ENCODE data around the gene TMEM234. TPM values are rescaled to one million over a fixed set of nuclear protein-coding genes. Genes with fewer than 3 reads are reported as not detected.

TMEM234 gene
- total and polyA plus RNA-seq, 2 of the 13 experiments (the other 11 are each of a cell fraction or from before 2014, with no cell fraction given), result 6.1 to 9.0 TPM

- TF ChIP-seq, protein P1, sequence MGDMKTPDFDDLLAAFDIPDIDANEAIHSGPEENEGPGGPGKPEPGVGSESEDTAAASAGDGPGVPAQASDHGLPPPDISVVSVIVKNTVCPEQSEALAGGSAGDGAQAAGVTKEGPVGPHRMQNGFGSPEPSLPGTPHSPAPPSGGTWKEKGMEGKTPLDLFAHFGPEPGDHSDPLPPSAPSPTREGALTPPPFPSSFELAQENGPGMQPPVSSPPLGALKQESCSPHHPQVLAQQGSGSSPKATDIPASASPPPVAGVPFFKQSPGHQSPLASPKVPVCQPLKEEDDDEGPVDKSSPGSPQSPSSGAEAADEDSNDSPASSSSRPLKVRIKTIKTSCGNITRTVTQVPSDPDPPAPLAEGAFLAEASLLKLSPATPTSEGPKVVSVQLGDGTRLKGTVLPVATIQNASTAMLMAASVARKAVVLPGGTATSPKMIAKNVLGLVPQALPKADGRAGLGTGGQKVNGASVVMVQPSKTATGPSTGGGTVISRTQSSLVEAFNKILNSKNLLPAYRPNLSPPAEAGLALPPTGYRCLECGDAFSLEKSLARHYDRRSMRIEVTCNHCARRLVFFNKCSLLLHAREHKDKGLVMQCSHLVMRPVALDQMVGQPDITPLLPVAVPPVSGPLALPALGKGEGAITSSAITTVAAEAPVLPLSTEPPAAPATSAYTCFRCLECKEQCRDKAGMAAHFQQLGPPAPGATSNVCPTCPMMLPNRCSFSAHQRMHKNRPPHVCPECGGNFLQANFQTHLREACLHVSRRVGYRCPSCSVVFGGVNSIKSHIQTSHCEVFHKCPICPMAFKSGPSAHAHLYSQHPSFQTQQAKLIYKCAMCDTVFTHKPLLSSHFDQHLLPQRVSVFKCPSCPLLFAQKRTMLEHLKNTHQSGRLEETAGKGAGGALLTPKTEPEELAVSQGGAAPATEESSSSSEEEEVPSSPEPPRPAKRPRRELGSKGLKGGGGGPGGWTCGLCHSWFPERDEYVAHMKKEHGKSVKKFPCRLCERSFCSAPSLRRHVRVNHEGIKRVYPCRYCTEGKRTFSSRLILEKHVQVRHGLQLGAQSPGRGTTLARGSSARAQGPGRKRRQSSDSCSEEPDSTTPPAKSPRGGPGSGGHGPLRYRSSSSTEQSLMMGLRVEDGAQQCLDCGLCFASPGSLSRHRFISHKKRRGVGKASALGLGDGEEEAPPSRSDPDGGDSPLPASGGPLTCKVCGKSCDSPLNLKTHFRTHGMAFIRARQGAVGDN (CRISPR knock-in tag; IDR thresholded peaks at IDR 0.05), result peak; percentile 35; the same call in 1 of the 2 replicates
- TF ChIP-seq, protein P2, sequence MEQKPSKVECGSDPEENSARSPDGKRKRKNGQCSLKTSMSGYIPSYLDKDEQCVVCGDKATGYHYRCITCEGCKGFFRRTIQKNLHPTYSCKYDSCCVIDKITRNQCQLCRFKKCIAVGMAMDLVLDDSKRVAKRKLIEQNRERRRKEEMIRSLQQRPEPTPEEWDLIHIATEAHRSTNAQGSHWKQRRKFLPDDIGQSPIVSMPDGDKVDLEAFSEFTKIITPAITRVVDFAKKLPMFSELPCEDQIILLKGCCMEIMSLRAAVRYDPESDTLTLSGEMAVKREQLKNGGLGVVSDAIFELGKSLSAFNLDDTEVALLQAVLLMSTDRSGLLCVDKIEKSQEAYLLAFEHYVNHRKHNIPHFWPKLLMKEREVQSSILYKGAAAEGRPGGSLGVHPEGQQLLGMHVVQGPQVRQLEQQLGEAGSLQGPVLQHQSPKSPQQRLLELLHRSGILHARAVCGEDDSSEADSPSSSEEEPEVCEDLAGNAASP (CRISPR knock-in tag; IDR thresholded peaks at IDR 0.05; ENCODE audit: borderline replicate concordance), result peak; percentile 43; the same call in 1 of the 2 replicates
- TF ChIP-seq ELK4 (CRISPR knock-in tag; IDR thresholded peaks at IDR 0.05; ENCODE audit: borderline replicate concordance) (no peak), AHR (CRISPR knock-in tag; IDR thresholded peaks at IDR 0.05) (no peak), SAP130 (CRISPR knock-in tag; IDR thresholded peaks at IDR 0.05; ENCODE audit: low read depth) (0 out of 2 replicates have a peak, but pooled peaks have one; percentile 21), ZNF562 (CRISPR knock-in tag; IDR thresholded peaks at IDR 0.05; ENCODE audit: borderline replicate concordance) (no peak), ZNF652 (CRISPR knock-in tag; IDR thresholded peaks at IDR 0.05; ENCODE audit: borderline replicate concordance, low read depth) (no peak), MYNN (CRISPR knock-in tag; IDR thresholded peaks at IDR 0.05; ENCODE audit: low read depth) (no peak), HDAC6 (IDR thresholded peaks at IDR 0.05; ENCODE audit: low read depth, low read length) (no peak)
- TF ChIP-seq, protein P3, sequence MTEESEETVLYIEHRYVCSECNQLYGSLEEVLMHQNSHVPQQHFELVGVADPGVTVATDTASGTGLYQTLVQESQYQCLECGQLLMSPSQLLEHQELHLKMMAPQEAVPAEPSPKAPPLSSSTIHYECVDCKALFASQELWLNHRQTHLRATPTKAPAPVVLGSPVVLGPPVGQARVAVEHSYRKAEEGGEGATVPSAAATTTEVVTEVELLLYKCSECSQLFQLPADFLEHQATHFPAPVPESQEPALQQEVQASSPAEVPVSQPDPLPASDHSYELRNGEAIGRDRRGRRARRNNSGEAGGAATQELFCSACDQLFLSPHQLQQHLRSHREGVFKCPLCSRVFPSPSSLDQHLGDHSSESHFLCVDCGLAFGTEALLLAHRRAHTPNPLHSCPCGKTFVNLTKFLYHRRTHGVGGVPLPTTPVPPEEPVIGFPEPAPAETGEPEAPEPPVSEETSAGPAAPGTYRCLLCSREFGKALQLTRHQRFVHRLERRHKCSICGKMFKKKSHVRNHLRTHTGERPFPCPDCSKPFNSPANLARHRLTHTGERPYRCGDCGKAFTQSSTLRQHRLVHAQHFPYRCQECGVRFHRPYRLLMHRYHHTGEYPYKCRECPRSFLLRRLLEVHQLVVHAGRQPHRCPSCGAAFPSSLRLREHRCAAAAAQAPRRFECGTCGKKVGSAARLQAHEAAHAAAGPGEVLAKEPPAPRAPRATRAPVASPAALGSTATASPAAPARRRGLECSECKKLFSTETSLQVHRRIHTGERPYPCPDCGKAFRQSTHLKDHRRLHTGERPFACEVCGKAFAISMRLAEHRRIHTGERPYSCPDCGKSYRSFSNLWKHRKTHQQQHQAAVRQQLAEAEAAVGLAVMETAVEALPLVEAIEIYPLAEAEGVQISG (CRISPR knock-in tag; IDR thresholded peaks at IDR 0.05), result 0 out of 2 replicates have a peak, but pooled peaks have one; percentile 32
- TF ChIP-seq, protein P4, sequence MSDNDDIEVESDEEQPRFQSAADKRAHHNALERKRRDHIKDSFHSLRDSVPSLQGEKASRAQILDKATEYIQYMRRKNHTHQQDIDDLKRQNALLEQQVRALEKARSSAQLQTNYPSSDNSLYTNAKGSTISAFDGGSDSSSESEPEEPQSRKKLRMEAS (IDR thresholded peaks at IDR 0.05), result peak; percentile 21; the same call in 1 of the 2 replicates
- TF ChIP-seq, protein P5, sequence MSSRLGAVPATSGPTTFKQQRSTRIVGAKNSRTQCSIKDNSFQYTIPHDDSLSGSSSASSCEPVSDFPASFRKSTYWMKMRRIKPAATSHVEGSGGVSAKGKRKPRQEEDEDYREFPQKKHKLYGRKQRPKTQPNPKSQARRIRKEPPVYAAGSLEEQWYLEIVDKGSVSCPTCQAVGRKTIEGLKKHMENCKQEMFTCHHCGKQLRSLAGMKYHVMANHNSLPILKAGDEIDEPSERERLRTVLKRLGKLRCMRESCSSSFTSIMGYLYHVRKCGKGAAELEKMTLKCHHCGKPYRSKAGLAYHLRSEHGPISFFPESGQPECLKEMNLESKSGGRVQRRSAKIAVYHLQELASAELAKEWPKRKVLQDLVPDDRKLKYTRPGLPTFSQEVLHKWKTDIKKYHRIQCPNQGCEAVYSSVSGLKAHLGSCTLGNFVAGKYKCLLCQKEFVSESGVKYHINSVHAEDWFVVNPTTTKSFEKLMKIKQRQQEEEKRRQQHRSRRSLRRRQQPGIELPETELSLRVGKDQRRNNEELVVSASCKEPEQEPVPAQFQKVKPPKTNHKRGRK (CRISPR knock-in tag; IDR thresholded peaks at IDR 0.05), result 0 out of 2 replicates have a peak, but pooled peaks have one; percentile 75
- TF ChIP-seq, protein P6, sequence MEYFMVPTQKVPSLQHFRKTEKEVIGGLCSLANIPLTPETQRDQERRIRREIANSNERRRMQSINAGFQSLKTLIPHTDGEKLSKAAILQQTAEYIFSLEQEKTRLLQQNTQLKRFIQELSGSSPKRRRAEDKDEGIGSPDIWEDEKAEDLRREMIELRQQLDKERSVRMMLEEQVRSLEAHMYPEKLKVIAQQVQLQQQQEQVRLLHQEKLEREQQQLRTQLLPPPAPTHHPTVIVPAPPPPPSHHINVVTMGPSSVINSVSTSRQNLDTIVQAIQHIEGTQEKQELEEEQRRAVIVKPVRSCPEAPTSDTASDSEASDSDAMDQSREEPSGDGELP (IDR thresholded peaks at IDR 0.05; ENCODE audit: borderline replicate concordance, low read depth), result peak; percentile 83; the same call in 1 of the 2 replicates
Observed at GRCh38 chr1:32242341-32242851, 20.2 kb upstream of the TMEM234 start (continued).
